Activated T-helper 17 cell treated with anti-CD3 and anti-CD28 coated beads, Interleukin-2, amount 50 U/mL, for 72 hours (primary cell): Measurements from ENCODE around the gene CASZ1. TPM values are rescaled to one million over a fixed set of nuclear protein-coding genes. Genes with fewer than 3 reads are reported as not detected.

ENCODE experiments used
- ATAC-seq: fragments of 150-1000 bp; cut with Tn5 transposase; replicated peaks from 2 replicates; pipeline ENCODE4 v1.10.0; 2021; ENCODE audit warnings: mild to moderate bottlenecking, moderate library complexity
- H3K27ac Mint-ChIP-seq: one replicate; pipeline ENCODE4 v1.8.0; 2022; ENCODE audit warnings: mixed read lengths
- H3K27me3 Mint-ChIP-seq: one replicate; pipeline ENCODE4 v1.8.0; 2022; ENCODE audit warnings: mixed read lengths
- H3K36me3 Mint-ChIP-seq: one replicate; pipeline ENCODE4 v1.8.0; 2022; ENCODE audit warnings: low read depth, mild to moderate bottlenecking, mixed read lengths
- H3K4me1 Mint-ChIP-seq: one replicate; pipeline ENCODE4 v1.8.0; 2022; ENCODE audit warnings: mixed read lengths
- H3K4me3 Mint-ChIP-seq: one replicate; pipeline ENCODE4 v1.8.0; 2022; ENCODE audit warnings: mild to moderate bottlenecking, mixed read lengths
- H3K9me3 Mint-ChIP-seq: one replicate; pipeline ENCODE4 v1.8.0; 2022; ENCODE audit warnings: mixed read lengths
- total RNA-seq, 2 donors: library from RNA; stranded (reverse); gene quantifications; one replicate each; pipeline ENCODE4 v1.2.3, GENCODE V29; 2022

Gene CASZ1
- total RNA-seq, 2 donors from 2014 or later = 2.6 to 4.3 TPM

DNA sequence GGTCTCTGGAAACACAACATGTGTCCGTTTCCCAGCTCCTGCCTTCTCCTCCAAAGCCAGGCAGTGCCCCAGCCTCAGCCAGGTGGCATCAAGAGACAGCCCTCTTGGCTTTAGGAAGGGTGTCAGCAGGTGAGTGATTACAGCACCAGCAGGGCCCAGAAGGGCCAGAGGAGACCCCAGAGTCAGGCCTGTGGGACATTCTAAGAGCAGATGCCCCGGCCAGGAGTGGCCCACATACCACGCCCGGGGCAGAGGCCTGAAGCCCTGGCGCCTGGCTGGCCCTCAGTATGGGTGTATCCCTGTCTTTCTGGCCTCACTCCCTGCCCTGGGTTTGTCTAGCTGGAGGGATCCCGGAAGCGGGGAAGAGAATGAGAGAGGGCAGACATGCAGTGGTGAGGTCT is 109.2 kb downstream of the CASZ1 start:
- no peak overlapping the region for H3K4me3 Mint-ChIP-seq
- no peaks in the 10 kb centered on the region for H3K27me3 Mint-ChIP-seq
- H3K9me3 Mint-ChIP-seq = no peaks in the 10 kb centered on the region
- peaks cover 4% of the 10 kb centered on the region for H3K4me1 Mint-ChIP-seq
- H3K36me3 Mint-ChIP-seq = no peaks in the 10 kb centered on the region
- peak overlapping the region; percentile 61 for H3K27ac Mint-ChIP-seq
- ATAC-seq = no peak

DNA sequence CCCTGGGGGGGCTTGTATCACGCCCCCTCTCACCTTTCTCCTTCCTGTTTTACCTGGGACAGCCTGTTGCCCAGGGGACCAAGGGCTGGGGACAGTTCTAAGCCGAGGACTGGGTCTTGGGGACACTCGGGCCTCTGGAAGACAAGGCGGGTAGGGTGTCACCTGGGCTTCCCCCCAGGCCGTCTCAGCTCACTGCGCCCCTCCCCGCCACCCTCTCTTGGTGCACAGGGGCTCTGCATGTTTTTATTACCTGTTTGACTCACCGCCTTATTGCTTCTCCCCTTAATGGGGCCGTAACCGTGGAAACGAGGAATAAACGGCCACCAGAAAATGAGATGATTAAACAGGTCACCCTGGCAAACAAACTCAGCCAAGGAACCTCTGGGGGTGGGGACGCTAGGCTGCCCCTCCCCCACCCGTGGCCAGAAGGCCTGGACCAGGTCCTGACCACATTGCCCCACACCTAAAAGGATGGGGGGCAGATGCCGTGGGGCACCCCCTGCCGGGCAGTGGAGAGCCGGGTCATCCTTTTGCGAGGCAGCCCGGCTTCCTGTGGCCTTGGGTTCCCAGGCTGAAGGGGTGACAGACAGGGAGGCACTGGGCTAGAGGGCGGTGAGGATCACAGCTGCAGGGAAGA is 109.9 kb downstream of the CASZ1 start:
- no peaks in the 10 kb centered on the region for H3K9me3 Mint-ChIP-seq
- no peaks in the 10 kb centered on the region for H3K27me3 Mint-ChIP-seq
- H3K4me1 Mint-ChIP-seq = peaks cover 4% of the 10 kb centered on the region
- ATAC-seq = no peak
- H3K4me3 Mint-ChIP-seq = no peak overlapping the region
- H3K36me3 Mint-ChIP-seq = no peaks in the 10 kb centered on the region
- no peak overlapping the region for H3K27ac Mint-ChIP-seq

DNA sequence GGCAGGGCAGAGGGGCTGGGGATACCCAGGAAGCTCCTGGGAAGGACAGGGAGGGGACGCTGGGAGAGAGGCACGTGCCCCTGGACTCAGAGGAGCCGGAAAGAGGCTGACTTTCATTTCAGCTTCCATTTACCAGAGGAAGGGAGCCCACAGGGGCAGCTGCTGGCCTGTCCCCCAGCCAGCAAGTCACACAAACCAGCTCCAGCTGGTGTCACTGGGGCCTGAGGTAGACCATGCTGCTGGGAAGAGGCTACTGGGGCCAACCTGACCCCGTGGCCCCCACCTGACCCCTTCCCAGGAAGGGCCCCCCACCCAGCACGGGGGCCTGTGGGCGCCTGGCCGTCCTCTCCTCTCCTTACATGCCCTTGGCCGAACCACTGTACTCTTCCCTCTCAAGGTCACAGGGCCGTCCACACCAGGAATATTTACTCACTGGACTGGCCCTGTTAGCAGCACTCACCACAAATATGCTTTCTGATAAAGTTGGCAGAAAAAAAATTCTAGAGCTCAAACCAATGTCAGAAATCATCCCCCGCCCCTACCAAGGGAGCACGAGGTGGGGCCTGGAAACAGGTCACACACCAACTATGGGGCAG is 110.5 kb downstream of the CASZ1 start:
- Mint-ChIP-seq H3K27me3 (no peaks in the 10 kb centered on the region), H3K4me3 (no peak overlapping the region), H3K4me1 (peaks cover 4% of the 10 kb centered on the region), H3K27ac (no peak overlapping the region), H3K36me3 (no peaks in the 10 kb centered on the region), H3K9me3 (no peaks in the 10 kb centered on the region)
- no peak for ATAC-seq

DNA sequence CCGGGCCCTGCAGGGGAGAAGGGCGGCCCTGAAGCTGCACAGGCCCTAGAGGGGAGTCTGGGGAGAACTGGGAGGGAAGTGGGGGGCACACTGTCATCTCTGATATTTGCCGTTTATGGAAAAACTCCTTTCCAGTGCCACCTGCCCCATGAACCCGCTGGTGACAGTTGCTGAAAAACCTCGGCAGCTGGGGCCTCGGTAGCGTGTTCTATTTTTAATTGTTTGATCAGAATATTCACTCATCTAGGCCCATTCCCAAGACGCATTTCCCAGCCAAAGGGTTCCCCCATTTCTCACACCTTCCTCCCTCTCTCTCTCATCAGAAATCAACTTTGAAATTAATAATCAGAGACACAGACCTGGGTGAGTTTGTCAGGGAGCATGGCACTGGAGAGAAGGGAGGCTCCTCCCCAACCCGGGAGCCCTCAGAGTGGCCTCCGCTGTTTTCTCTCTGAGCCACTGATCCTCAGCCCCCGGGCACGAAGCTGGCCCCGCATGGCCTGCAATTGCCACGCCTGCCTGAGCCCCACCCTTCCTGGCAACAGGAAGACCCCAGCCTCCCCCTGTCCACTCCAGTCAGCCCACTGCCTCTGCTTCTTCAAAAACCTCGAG is 111.1 kb downstream of the CASZ1 start:
- Mint-ChIP-seq H3K27me3 (no peaks in the 10 kb centered on the region), H3K4me1 (peaks cover 4% of the 10 kb centered on the region), H3K4me3 (no peak overlapping the region), H3K27ac (no peak overlapping the region), H3K36me3 (no peaks in the 10 kb centered on the region), H3K9me3 (no peaks in the 10 kb centered on the region)
- ATAC-seq = no peak

DNA sequence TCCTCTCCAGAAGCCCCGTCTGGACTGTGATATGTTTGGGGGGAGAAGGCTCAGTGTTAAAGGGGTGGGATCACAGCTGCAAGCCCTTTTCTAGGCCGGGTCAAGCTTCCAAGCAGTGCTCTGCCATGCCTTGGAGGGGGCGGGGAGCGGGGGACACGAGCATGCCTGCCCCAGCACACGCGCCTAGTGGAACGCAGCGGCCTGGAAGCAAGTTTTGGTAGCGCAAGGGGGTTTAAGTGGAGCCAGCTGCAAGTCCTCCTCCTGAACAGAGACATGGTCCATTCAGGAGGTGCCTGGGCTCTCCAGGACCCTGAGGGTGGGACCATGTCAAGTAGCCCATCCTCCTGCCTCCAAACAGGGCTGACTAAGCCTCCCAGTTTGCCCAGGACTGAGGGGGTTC is 112.2 kb downstream of the CASZ1 start:
- no peaks in the 10 kb centered on the region for H3K36me3 Mint-ChIP-seq

DNA sequence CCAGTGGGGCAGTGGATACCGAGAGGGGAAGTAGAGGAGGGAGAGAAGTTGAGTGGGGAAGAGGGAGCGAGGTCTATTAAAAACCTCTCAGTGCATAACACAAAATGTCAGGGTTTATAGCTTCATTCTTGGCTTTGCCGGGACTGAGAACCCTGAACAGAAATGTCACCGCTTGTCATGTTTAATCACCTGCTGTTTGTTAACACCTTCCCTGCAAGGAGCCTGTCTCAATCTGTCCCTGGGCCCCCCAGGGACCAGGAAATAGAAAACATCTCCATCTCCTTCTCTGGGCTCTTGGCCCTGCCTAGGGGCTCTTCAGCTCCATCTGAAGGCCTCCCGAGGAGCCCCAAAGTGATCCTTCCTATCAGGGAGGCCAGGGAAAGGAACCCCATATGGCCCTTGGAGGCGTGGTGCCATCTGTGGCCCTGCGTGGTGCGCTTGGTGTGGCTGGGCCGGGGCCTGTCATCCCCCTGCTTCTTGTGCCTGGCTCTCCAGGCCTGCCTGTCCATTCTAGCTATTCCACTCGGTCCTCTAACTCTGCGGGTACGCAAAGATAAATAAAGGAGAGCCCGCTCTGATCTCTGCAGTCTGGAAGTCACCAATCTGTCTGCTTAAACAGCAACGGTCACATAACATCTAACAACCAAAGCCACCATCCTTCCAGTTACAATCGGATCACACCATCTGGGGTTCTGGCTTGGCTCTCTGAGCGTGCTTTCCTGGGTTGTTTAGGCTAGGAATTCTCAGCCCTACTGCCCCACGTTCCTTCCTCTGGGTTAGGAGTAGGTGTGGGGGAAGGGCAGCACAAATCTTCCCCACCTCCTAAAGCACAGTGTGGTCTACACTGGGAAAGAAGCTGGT is 113.8 kb downstream of the CASZ1 start:
- H3K4me1 Mint-ChIP-seq = peaks cover 1% of the 10 kb centered on the region
- no peaks in the 10 kb centered on the region for H3K27me3 Mint-ChIP-seq
- ATAC-seq = no peak
- no peak overlapping the region for H3K27ac Mint-ChIP-seq
- H3K4me3 Mint-ChIP-seq = no peak overlapping the region
- no peaks in the 10 kb centered on the region for H3K9me3 Mint-ChIP-seq
- no peaks in the 10 kb centered on the region for H3K36me3 Mint-ChIP-seq

More for the DNA sequence above, 112.2 kb downstream of the CASZ1 start:
- peaks cover 4% of the 10 kb centered on the region for H3K4me1 Mint-ChIP-seq
- no peak overlapping the region for H3K27ac Mint-ChIP-seq
- H3K9me3 Mint-ChIP-seq = no peaks in the 10 kb centered on the region
- H3K27me3 Mint-ChIP-seq = no peaks in the 10 kb centered on the region
- ATAC-seq = no peak
- no peak overlapping the region for H3K4me3 Mint-ChIP-seq

DNA sequence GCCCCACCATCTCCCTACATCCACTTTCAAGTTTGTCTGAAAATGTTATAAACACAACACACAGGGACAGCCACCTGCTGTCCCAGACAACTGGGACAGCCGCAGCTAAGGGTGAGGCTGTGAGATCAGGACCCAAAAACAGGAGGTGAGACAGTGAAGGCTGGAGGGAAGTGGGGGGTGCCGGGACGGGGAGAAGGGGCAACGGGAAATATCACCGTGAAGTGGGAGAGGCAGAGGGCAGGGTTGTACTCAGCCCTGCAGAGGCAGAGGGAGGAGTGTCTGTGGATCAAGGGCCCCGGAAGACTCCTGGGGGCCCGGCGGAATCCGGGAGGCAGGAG is 114.4 kb downstream of the CASZ1 start:
- Mint-ChIP-seq H3K4me3 (no peak overlapping the region), H3K27ac (no peak overlapping the region), H3K36me3 (no peaks in the 10 kb centered on the region), H3K9me3 (no peaks in the 10 kb centered on the region), H3K4me1 (no peaks in the 10 kb centered on the region), H3K27me3 (no peaks in the 10 kb centered on the region)
- no peak for ATAC-seq

DNA sequence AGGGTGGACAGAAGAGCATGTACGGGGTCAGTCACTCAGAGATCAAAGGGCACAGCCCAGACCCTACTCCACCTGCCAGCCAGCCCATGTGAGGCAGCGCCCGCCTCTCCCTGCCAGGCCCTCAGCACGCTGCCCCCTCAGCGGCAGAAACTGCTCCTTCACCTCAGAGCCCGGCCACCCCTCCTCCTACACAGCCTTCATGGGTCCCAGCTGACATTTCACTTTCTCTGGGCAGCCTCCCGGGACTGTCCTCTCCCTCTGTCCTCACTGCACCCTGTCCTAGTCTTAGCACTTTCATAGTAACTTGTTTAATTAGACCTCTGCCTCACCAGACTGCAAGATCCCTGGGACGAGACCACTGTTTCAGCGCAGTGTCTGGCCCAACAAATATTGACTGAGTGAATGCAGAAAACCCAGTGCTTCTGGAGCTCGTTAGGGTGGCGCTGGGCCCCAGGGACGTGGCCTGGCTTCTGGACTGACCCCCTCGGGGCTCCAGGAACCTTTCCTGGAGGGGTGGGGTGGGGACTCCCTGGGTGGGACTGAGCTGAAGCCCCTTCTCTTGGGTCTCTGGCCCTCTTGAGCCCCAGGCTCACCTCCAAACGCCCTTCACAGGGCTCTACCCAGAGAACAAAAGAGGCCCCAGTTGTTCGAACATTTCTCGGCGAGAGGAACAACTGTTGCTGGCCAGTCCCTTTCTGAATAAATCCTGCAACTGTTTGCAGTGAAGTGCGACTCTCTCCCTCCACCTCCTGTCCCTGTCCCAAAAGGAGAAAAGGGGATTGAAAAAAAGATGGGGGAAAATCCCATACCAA is 114.9 kb downstream of the CASZ1 start:
- Mint-ChIP-seq H3K4me3 (no peak overlapping the region), H3K4me1 (no peaks in the 10 kb centered on the region), H3K36me3 (no peaks in the 10 kb centered on the region), H3K27ac (no peak overlapping the region), H3K27me3 (no peaks in the 10 kb centered on the region), H3K9me3 (no peaks in the 10 kb centered on the region)
- ATAC-seq = no peak

DNA sequence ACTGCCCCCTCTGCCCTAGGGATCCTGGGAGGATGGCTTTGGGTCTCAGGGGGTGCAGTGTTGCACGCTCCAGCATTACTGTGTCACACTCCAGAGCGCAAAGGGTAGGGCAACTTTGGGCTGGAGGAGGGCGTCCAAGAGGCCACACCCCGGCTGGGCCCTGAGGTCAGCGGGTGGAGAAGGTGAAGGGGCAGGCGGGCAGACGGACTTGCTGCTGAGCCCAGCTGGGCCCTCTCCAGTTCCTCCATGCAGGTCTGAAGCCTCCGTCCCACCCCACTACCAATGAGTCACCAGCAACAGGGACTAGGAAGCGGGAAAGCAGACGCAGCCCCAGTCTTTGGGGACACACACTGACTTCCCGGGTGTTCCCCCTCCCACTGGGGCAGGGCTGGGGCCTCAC is 116.0 kb downstream of the CASZ1 start:
- ATAC-seq = no peak
- no peaks in the 10 kb centered on the region for H3K4me1 Mint-ChIP-seq
- H3K4me3 Mint-ChIP-seq = no peak overlapping the region
- no peak overlapping the region for H3K27ac Mint-ChIP-seq
- H3K27me3 Mint-ChIP-seq = no peaks in the 10 kb centered on the region
- no peaks in the 10 kb centered on the region for H3K36me3 Mint-ChIP-seq
- H3K9me3 Mint-ChIP-seq = no peaks in the 10 kb centered on the region

DNA sequence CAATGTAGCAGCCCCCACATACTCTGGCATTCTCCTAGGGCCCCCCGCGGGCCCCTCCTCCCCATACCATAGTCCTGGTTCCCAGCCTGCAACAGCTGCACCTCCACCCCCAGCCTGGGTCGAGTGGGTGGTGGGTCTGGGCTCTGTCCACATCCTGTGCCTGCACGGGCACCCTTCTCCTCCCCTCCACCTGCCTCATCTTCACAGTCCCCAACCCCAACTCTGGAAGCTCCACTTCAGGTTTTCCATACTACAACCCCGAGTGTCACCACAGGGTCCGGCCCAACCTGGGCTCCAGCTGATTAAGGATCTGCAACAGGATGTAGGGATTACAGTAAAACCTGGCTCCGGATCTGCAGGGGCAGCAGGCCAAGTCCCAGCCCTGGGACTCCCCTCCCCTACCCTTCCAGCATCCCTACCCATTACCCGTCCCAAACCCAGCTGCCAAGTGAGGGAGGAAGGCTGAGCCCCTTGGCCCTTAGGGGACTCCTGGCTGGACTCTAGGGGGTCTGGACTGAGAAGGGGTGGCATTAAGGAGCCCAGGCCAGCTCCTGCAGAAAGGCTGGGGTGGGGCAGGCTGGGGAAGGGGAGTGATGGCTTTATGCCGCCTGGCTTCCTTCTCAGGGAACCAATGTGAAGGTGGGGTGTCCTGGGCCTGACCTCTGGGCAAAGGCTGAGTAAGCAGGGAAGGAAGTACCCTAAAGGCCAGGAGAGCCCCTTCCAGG is 116.8 kb downstream of the CASZ1 start:
- H3K9me3 Mint-ChIP-seq = no peaks in the 10 kb centered on the region
- H3K4me3 Mint-ChIP-seq = no peak overlapping the region
- no peaks in the 10 kb centered on the region for H3K4me1 Mint-ChIP-seq
- ATAC-seq = no peak
- H3K27me3 Mint-ChIP-seq = no peaks in the 10 kb centered on the region
- no peak overlapping the region for H3K27ac Mint-ChIP-seq
- H3K36me3 Mint-ChIP-seq = no peaks in the 10 kb centered on the region

DNA sequence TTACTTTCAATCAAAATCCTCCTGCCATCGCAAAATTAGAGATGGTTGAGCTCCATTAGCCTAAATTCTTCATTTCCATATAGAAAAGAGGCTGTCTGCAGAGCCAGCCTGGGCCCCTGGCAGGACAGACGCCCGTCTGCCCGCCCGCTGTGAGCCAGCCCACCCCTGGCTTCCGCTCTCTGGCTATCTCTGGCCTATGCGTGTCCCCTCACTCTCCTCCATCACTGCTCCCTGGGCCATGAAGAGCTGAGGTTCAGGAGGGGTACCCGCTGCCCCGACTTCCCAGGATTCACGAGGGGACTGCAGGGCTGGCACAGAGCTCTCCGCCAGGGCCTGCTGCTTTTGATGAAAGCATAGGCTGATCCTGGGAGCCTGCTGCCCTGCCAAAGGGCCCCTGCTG is 117.6 kb downstream of the CASZ1 start:
- ATAC-seq = no peak
- no peak overlapping the region for H3K4me3 Mint-ChIP-seq
- no peak overlapping the region for H3K27ac Mint-ChIP-seq
- H3K9me3 Mint-ChIP-seq = no peaks in the 10 kb centered on the region
- H3K36me3 Mint-ChIP-seq = no peaks in the 10 kb centered on the region
- H3K27me3 Mint-ChIP-seq = no peaks in the 10 kb centered on the region
- no peaks in the 10 kb centered on the region for H3K4me1 Mint-ChIP-seq

DNA sequence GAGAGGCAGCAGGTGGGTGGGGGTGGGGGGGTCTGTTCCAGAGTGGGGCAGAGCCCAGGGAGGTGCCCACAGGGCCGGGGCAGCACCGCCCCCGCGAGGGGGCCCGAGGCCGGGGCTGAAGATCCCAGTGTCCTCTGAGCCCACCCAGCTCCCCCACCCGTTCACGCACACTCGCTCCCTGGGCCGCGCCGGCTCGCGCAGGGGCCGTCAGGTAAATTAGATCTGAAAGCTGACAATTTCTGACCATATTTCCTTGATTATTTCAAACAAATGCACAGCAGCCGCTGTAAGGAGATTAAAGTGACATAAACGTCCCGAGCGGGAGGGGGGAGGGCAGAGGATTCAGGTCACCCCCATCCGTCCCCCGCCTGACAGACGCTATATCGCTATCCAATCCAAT is 118.0 kb downstream of the CASZ1 start:
- Mint-ChIP-seq H3K4me1 (no peaks in the 10 kb centered on the region), H3K36me3 (no peaks in the 10 kb centered on the region), H3K27ac (no peak overlapping the region), H3K27me3 (no peaks in the 10 kb centered on the region), H3K9me3 (no peaks in the 10 kb centered on the region), H3K4me3 (no peak overlapping the region)
- ATAC-seq = no peak

DNA sequence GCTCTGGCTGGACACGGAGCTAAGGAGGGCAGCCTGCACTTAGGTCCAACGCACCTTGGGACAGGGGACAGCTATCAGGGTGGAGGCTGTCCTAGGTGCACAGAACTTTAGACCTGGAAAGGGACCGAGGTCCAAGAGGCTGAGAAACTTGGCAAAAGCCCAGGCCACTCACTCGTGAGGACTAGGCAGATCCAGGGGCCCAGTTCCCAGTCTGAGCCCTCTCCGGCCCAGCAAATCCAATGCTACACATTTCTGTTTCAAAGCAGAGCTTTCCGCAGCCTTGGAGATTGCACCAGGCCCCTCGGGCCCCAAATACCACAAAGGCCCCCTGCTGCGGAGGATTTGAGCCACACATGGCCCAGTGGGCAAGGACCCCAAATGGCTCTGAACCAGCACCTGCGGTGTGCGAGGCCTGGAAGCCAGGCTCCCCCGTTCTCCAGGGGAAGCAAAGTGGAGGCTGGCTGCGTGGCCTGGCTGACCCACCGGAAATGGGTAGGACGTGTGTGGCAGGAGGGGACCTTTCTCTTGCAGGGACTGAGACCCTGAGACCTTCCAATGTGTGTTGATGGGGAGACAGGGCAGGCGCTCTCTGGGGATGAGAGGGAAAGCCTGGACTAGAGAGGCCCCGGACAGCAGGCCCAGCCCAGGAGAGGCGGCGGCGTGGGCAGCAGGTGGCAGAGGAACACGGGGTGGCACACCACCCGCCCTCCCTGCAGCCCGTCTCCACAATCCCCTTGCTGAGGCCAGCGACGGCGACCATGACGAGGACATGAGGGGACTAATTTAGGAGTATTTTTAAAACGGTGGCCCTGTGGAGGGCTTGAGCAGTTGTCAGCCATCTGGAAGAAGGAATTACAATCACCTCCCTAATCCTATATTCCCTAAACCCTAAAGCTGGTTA is 118.7 kb downstream of the CASZ1 start:
- Mint-ChIP-seq H3K4me1 (no peaks in the 10 kb centered on the region), H3K27me3 (no peaks in the 10 kb centered on the region), H3K4me3 (no peak overlapping the region), H3K9me3 (no peaks in the 10 kb centered on the region), H3K27ac (no peak overlapping the region), H3K36me3 (no peaks in the 10 kb centered on the region)
- no peak for ATAC-seq
